H54 (cell line): ENCODE data around the gene PPEF1.

Experiments
- DNase-seq: peaks from one replicate; pipeline ENCODE4 v3.0.0; 2011; ENCODE audit warnings: low spot score, mixed read lengths; ENCODE audit not compliant: insufficient read length
- FAIRE-seq: peaks from 3 replicates; lab custom pipeline; 2011; peaks lifted over from hg19 to GRCh38; lab: Jason Lieb, UNC
- POLR2A ChIP-seq: IDR thresholded peaks from 2 replicates; pipeline ENCODE4 v1.6.1; 2011; ENCODE audit warnings: low read depth, mild to moderate bottlenecking, low read length

Gene PPEF1

DNA sequence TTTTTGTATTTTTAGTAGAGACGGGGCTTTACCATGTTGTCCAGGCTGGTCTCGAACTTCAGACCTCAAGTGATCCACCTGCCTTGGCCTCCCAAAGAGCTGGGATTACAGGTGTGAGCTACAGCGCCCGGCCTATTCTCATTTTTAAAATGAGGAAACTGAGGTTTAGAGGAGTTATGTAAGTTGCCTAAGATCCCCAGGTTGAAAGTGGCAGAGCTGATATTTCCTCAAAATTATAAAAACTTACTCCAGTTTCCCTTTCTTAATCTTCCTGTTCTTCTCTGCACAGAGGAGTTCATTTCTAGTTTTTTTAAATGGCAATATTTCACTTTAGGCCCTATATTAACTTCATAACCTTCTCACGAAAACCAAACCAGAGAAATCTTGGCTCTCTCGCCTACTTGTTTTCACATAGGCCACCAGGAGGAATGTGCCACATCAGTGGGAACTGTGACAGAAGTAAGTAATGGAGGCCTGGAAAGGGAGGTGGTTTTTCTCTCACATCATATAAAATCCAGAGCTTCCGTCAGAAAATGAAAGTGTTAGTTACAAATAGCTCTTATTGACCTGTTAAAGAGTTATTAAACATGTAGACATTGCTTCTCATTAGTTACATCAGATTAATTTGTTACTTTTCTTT, 19.5 kb upstream of the PPEF1 start:
- FAIRE-seq (no peak), DNase-seq (no peak)
- TF ChIP-seq POLR2A, result no peak

DNA sequence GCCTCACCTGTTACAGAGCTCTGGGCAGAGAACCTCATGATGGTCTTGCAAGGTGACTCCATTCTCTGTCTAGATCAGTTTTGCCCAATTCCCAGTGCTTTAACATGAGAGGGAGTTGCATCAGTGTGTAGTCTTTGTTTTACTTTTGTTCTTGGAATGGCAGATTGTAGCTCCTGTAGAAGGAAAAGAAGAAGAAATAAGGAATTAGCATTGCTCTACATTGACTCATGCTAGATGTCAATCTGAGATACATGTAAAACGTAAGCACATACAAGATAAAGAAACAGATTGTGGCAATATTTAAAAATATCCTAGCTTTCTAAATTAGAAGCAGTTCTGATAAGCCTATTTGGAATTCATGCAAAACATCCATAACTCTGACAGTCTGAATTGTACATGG, 16.0 kb upstream of the PPEF1 start:
- TF ChIP-seq POLR2A, result no peak
- FAIRE-seq (no peak), DNase-seq (no peak)

GRCh38 chrX:18692541-18692940, 14.9 kb upstream of the PPEF1 start:
- TF ChIP-seq POLR2A, result no peak
- DNase-seq (no peak), FAIRE-seq (no peak)

DNA sequence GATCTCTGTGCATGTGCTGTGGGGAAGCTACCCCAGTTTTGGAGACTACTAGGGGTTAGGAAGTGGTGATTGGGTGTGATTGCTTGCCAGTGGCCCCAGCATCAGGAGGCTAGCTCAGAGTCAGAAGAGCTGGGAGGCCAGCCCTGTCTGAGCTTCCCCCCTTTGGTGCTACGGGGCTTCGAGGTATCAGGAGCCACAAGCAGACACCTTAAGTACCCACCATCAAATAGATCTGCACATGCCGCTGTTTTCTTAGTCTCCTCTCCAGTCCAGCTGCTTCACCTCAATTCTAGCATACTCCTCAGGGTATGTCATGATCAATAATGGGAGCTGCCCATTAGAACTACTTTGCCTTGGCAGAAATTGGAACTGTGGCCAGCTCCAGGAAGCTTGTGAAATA, 10.8 kb upstream of the PPEF1 start:
- DNase-seq, result no peak
- no peak for TF ChIP-seq POLR2A
- FAIRE-seq, result no peak

GRCh38 chrX:18698737-18699650, 8.5 kb upstream of the PPEF1 start:
- no peak for TF ChIP-seq POLR2A
- DNase-seq (no peak), FAIRE-seq (no peak)

GRCh38 chrX:18701621-18702361, 5.7 kb upstream of the PPEF1 start:
- no peak for DNase-seq
- TF ChIP-seq POLR2A, result no peak
- no peak for FAIRE-seq

- TF ChIP-seq POLR2A, result no peak
- no peak for DNase-seq
- FAIRE-seq, result no peak
Observed at GRCh38 chrX:18702362-18703195, 4.9 kb upstream of the PPEF1 start.

GRCh38 chrX:18709833-18710232, 2.4 kb downstream of the PPEF1 start:
- no peak for DNase-seq
- no peak for TF ChIP-seq POLR2A
- FAIRE-seq, result no peak

GRCh38 chrX:18714910-18715309, 7.5 kb downstream of the PPEF1 start:
- DNase-seq (no peak), FAIRE-seq (no peak)
- no peak for TF ChIP-seq POLR2A

DNA sequence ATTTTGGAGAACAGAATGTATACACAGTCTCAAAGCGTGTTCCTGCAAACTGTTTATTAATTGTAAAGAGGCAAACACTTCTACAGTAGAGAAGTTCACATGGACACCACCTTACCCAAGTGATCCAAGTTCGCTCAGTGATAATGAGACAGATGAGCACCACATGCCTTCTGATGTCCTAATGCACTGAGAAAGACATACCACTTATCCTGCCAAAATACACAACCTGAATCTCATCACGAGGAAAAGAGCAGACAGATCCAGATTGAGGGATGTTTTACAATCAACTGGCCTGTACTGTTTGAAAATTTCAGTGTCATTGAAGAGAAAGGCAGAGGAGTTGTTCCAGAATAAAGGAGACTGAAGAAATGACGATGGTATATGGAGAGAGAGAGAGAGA, 12.4 kb downstream of the PPEF1 start:
- no peak for FAIRE-seq
- no peak for DNase-seq
- no peak for TF ChIP-seq POLR2A

- DNase-seq (no peak), FAIRE-seq (no peak)
- TF ChIP-seq POLR2A, result no peak
Observed at GRCh38 chrX:18721683-18722499, 14.4 kb downstream of the PPEF1 start.

GRCh38 chrX:18722500-18723071, 15.1 kb downstream of the PPEF1 start:
- no peak for FAIRE-seq
- TF ChIP-seq POLR2A, result no peak
- no peak for DNase-seq

GRCh38 chrX:18725310-18725943, 18.0 kb downstream of the PPEF1 start:
- DNase-seq, result no peak
- FAIRE-seq, result no peak
- TF ChIP-seq POLR2A, result no peak
